AG08396 (cell line): Measurements from ENCODE around the gene TEX13B.
"Not testable (repeated sequence)": the region's sequence is repeated elsewhere in the genome, so short reads cannot be mapped to it uniquely, and the experiment has no call there.

Experiments used
- DNase-seq: peaks from one replicate; pipeline ENCODE4 v3.0.0; 2012; ENCODE audit warnings: low spot score, mixed read lengths

Gene TEX13B, protein sequence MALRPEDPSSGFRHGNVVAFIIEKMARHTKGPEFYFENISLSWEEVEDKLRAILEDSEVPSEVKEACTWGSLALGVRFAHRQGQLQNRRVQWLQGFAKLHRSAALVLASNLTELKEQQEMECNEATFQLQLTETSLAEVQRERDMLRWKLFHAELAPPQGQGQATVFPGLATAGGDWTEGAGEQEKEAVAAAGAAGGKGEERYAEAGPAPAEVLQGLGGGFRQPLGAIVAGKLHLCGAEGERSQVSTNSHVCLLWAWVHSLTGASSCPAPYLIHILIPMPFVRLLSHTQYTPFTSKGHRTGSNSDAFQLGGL

GRCh38 chrX:107982356-107982755 lies at the start of gene TEX13B:
TEX13B (minus strand) TSS chrX:107982370; CDS start chrX:107982127, 243 bp downstream.
- DNase-seq = no peak

- DNase-seq = no peak
Measured at GRCh38 chrX:108029928-108030711, 48.0 kb upstream of the TEX13B start.

- DNase-seq = no peak
Measured at GRCh38 chrX:108028854-108029253, 46.7 kb upstream of the TEX13B start.

DNA sequence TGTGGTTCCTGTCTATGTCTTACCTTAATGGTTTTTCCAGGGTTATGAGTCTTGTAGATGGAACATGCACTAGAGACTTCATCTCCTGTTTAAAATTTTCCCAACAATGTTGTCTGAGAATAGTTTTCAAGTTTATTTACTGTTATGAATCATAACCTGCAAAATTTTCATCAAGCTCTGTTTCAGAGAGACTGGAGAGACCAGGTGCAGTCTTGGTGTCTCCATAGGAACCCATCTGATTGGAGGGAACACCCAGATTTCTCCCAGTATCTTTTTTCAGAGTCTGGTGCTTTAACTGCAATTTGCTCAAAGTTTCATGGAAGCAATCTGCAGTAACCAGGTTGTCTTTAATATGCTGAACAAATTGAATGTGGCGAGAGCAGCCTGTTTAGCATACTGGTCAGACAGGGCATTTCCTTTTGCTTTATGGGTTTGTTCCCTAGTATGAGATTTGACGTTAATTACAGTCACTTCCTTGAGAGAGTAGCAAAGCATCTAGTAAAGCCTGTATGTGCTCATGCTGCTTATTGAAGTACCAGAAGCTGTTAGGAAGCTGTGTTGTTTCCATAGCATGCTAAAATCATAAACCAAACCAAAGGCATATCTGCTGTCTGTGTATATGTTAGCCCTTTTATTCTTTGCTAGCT lies 43.9 kb upstream of the TEX13B start:
- no peak for DNase-seq

GRCh38 chrX:108025376-108025775 lies 43.2 kb upstream of the TEX13B start:
- DNase-seq = no peak

DNA sequence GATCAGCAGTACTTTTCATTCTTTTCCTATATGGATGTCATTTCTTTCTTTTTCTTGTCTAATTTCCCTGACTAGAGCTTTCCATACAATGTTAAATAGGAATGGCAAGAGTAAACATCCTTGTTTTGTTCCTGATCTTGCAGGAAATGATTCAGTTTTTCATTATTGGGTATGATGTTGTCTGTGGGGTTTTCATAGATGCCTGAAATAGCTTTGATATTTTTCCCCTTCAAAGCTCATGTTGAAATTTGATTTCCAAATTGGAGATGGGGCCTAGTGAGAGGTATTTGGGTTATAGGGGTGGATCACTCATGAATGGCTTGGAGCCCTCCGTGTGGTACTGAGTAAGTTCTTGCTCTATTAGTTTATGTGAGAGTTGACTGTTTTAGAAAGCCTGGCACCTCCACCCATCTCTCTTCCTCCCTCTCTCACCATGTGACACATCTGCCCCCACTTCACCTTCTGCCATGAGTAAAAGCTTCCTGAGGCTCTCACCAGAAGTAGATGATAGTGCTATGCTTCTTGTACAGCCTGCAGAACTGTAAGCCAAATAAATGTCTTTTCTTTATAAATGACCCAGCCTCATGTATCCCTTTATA lies 40.4 kb upstream of the TEX13B start:
- DNase-seq = no peak

- DNase-seq = peak; percentile 18
Measured at GRCh38 chrX:108020631-108021030, 38.5 kb upstream of the TEX13B start.

GRCh38 chrX:108019382-108019875 lies 37.3 kb upstream of the TEX13B start:
- no peak for DNase-seq

DNA sequence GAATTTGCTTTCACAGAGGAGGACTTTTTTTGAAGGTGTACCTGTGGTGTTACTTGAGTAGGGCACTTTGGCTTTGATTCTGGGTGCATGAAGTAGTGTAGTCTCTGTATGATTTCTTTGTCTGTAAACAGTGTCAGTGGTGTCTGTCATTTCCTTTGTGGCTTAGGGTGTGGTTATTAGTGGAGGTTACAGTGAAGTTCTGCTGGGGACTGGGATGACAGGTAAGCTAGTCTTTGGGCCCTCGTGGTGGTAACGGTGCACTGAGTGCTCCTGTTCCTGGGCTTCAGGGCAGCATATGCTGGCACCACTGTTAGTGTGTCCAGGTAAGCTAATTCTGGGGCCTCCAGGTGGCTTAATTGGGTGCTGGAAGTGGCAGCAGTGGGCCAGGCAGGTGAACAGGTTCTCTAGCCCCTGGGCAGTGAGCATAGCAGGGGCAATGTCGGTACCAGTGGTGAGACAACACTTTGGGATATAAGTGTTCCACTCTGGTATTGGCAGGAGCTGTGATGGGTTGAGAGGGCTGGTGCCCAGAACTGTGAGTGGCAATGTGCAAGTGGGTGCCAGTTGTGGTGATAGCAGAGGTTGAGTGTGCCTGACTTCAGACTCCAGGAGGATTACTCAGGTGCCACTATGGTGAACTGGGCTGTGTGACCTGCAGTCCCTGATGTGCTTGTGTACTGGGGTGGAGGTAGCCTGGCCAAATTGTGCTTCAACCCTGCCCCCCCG lies 36.6 kb upstream of the TEX13B start:
- DNase-seq = no peak

- DNase-seq = peak; percentile 18
Measured at GRCh38 chrX:108001218-108001814, 19.1 kb upstream of the TEX13B start.

DNA sequence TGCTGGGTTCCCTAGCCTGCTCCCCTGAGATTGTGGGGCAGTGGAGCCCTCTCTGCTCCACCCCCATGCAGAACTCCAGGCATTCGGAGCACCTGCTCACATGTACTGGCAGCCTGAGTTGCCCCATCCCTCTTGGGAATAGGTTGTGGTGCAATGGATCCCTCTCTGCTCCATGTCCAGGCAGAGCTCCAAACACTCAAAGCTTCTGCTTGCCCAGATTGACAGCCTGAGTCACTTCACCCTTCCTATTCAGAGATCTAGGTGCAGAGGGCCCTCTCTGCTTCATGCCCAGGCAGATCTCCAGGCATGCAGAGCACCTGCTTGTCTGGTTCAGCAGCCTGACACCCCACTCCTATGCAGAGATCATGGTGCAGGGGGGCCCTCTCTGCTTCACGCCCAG lies 18.6 kb upstream of the TEX13B start:
- no peak for DNase-seq

DNA sequence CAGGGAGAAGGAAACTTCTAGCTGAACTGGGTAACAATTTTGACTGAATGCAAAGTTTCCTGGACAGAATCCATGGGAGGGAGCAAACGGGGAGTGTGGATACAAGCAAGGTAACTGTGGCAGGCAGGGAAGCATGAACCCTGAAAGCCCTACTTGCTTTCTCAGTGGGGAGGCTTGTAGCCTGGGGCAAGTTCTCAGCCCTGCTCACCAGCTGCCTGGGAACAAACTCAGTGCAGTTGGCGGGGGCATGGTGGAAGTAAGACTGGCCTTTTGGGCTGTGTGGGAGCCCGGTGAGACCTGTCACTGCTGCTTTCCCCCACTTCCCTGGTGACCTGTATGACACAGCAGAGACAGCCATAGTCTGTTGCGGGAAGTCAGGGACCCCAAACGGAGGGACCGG lies 14.0 kb upstream of the TEX13B start:
- DNase-seq = no peak

GRCh38 chrX:107985033-107985432 lies 2.9 kb upstream of the TEX13B start:
- no peak for DNase-seq

DNA sequence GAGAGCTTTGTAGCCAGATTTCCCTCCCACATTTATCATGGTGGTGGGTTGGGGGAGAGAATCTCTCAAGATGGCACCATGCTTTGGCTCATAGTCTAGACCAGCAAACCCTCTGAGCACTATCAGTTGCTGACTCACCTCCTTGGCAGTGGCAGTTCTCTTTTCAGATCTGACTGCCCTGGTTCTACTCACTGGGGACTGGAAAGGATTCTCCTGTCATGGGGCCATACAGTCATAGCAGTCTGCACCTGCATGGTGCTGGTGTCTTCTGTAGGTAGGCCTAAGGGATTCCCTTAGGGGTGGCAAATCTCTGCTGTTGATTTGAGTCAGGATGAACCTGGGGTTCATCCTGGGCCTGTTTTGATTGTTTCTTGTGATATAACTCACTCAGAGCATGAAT lies 2.6 kb downstream of the TEX13B start:
- no peak for DNase-seq

DNA sequence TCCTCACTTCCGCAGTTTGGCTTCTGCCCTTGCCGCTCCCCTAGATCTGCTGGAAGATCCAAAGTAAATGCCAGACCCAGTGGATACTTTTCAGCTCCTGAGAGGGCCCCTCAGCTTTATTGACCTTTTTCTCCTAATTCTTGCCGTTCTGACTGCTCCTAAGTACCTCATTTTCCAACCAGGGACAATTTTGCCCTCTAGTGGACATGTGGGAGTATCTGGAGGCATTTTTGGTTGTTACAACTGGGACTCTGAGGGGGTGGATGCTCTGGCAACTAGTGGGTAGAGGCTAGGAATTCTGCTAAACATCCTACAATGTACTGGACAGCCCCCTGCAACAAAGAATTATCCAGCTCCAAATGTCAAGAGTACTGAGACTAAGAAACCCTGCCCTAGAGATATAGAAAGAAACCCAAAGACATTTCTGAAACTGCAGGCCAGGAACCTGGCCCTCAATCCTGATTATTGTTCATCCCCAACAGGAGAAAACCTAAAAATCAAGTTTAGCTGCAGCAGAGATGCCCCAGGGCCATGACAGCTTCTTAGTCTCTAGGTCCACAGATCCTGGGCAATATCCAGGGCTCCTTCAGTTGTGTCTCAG lies 3.4 kb downstream of the TEX13B start:
- DNase-seq = peak; percentile 12

DNA sequence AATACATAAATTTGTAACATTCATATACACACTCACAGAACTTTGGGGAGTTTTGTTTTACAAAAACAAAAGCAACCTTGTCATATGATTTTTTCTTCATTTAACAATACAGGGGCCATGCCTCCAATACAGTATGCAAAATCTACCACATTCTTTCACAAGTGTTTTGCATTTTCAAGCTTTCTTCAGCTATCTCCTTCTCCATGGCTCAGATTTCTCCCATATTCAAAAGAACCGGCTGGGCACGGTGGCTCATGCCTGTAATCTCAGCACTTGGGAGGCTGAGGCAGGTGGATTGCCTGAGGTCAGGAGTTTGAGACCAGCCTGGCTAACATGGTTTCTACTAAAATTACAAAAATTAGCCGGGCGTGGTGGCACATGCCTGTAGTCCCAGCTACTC lies 4.1 kb downstream of the TEX13B start:
- DNase-seq = no peak

DNA sequence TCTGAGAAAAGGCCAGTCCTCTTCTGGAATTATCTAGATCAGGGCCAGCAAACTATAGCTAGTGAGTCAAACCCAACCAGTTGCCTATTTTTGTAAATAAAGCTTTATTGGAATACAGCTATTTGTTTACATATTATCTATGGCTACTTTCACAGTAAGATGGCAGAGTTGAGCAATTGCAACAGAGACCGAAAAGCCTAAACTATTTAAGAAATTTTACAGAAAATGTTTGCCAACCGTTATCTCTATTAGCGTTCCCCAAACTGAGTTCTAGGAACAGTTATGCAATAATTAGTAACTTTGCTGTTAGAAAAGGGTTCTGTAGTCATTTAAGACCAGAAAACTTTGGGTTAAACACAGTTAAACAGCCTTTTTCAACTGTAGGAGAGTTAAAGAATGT lies 10.5 kb downstream of the TEX13B start:
- DNase-seq = no peak

DNA sequence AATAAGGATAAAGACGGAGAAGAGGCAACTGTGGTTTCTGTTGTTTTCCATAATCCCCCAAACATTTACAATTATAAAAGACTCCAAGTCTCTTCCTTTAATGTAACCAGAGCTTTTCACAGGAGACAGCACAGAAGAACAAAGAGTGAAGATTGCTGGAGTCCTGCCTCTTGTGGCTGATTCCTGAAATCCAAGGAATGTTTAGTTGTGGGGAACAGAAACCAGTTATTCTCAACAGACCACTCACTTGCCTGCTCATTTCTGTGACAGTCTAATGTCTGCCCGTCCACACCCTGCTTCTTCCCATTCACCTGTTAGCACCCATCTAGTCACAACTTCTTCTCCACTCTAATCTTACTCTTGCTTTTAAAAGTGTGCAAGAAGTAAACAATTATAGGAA lies 12.1 kb downstream of the TEX13B start:
- no peak for DNase-seq

DNA sequence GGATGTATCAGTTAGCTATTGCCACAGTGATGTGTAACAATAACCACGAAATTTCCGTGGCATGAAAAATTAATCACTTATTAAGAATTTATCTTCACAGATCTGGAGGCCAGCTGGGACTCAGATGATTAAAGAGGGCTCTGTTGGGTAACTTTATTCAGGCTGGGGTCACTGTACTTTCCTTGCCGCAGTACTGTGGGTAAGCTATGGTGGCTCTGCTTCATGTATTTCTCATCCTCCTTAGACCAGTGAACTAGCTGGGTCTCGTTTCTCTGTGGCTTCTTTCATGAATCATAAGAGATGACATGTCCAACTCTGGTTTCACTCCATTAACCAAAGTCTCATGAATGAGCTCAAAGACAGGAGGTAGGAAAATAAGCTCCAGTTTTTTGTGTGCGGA lies 13.5 kb downstream of the TEX13B start:
- no peak for DNase-seq

GRCh38 chrX:107955337-107955736 lies 26.8 kb downstream of the TEX13B start:
- not testable (repeated sequence) for DNase-seq

DNA sequence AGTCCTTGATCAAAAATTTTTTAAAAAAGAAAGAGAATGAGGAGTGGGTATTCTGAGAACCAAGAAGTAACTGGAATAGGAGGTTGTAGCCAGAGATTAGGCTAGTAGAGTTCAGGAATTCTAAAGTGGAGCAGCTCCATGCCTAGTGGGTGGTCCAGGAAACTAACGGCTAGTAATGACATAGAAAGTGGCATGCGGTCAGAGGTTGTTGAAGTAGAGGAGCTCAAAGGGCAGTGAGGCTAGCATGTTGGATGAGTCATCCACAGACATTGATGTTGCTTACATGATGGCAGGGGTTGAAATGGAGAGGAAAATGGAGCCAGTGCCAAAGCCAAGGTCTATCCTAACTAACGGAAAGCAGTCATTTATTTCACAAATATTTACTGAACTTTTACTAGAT lies 42.1 kb downstream of the TEX13B start:
- DNase-seq = no peak
